HepG2 (cell line): ENCODE results near the gene HRG. TPM values are rescaled to one million over a fixed set of nuclear protein-coding genes. Genes with fewer than 3 reads are reported as not detected.

Experiments used
- CBX1 ChIP-seq: IDR thresholded peaks from one replicate; pipeline ENCODE4 v1.6.1; 2016; ENCODE audit warnings: antibody characterized with exemption, low read depth
- ELF4 ChIP-seq: sonication (generic); formaldehyde crosslinking; IDR thresholded peaks from 2 replicates; pipeline ENCODE4 v1.5.0; 2020; ENCODE audit warnings: missing genetic modification reagents, mild to moderate bottlenecking, moderate library complexity, borderline replicate concordance
- FOXO4 ChIP-seq: sonication (generic); formaldehyde crosslinking; conservative IDR thresholded peaks from 2 replicates; pipeline ENCODE4 v1.8.1; 2023; ENCODE audit warnings: missing genetic modification reagents
- GFI1 ChIP-seq: sonication (generic); formaldehyde crosslinking; IDR thresholded peaks from 2 replicates; pipeline ENCODE4 v1.5.0; 2020; ENCODE audit warnings: missing genetic modification reagents, mild to moderate bottlenecking, borderline replicate concordance
- HIVEP1 ChIP-seq: sonication (generic); formaldehyde crosslinking; IDR thresholded peaks from 2 replicates; pipeline ENCODE4 v1.4.0; 2020; ENCODE audit warnings: mild to moderate bottlenecking, missing genetic modification reagents
- HNF4G ChIP-seq, 2 experiments: sonication (generic) in 1 of 2; formaldehyde crosslinking in 1 of 2; IDR thresholded peaks; 2 replicates each; pipeline versions ENCODE4 v1.4.0 to v1.6.1; 2011 to 2020; ENCODE audit warnings: borderline replicate concordance in 2 of 2, low read depth in 2 of 2, mild to moderate bottlenecking in 2 of 2, low read length in 1 of 2, missing genetic modification reagents in 1 of 2, moderate library complexity in 1 of 2
- ISL2 ChIP-seq: sonication (generic); formaldehyde crosslinking; IDR thresholded peaks from 2 replicates; pipeline ENCODE4 v1.5.0; 2020; ENCODE audit warnings: missing genetic modification reagents
- PHF8 ChIP-seq: sonication (generic); formaldehyde crosslinking; IDR thresholded peaks from 2 replicates; pipeline ENCODE4 v1.5.0; 2020; ENCODE audit warnings: missing genetic modification reagents
- REST ChIP-seq, 2 experiments: IDR thresholded peaks; 2 replicates each; pipeline ENCODE4 v1.6.1; 2011 to 2012; ENCODE audit warnings: low read length in 2 of 2, borderline replicate concordance in 1 of 2, low read depth in 1 of 2, mild to moderate bottlenecking in 1 of 2, moderate library complexity in 1 of 2
- TMF1 ChIP-seq: sonication (generic); formaldehyde crosslinking; IDR thresholded peaks from 2 replicates; pipeline ENCODE4 v1.8.1; 2022; ENCODE audit warnings: low read depth, missing genetic modification reagents
- U2AF1 ChIP-seq: fragments of 200-400 bp; formaldehyde crosslinking; optimal IDR thresholded peaks from 2 replicates; pipeline ENCODE3; 2017; ENCODE audit warnings: mild to moderate bottlenecking, low read depth, low read length
- ZBTB38 ChIP-seq: sonication (generic); formaldehyde crosslinking; IDR thresholded peaks from 2 replicates; pipeline ENCODE4 v1.5.1; 2020; ENCODE audit warnings: mild to moderate bottlenecking, missing genetic modification reagents
- ZFP62 ChIP-seq: sonication (generic); formaldehyde crosslinking; IDR thresholded peaks from 2 replicates; pipeline ENCODE4 v1.4.0; 2020; ENCODE audit warnings: missing genetic modification reagents
- ZFYVE20 ChIP-seq: sonication (generic); formaldehyde crosslinking; IDR thresholded peaks from 2 replicates; pipeline ENCODE4 v1.8.0; 2023; ENCODE audit warnings: low read depth, mild to moderate bottlenecking, moderate library complexity, missing genetic modification reagents, borderline replicate concordance
- ZNF205 ChIP-seq: IDR thresholded peaks from 2 replicates; pipeline ENCODE4 v1.6.1; 2018; ENCODE audit warnings: missing biosample characterization, missing genetic modification reagents
- ZNF281 ChIP-seq: sonication (generic); formaldehyde crosslinking; IDR thresholded peaks from 2 replicates; pipeline ENCODE4 v1.4.0; 2020; ENCODE audit warnings: missing genetic modification reagents, borderline replicate concordance
- ZNF567 ChIP-seq: sonication (generic); formaldehyde crosslinking; IDR thresholded peaks from 2 replicates; pipeline ENCODE4 v1.8.1; 2023; ENCODE audit warnings: mild to moderate bottlenecking, missing genetic modification reagents, borderline replicate concordance
- ZNF788 ChIP-seq: sonication (generic); formaldehyde crosslinking; IDR thresholded peaks from 2 replicates; pipeline ENCODE4 v1.5.0; 2020; ENCODE audit warnings: mild to moderate bottlenecking, missing genetic modification reagents, borderline replicate concordance
- ZNF839 ChIP-seq: sonication (generic); formaldehyde crosslinking; IDR thresholded peaks from 2 replicates; pipeline ENCODE4 v1.4.0; 2020; ENCODE audit warnings: missing genetic modification reagents, mild to moderate bottlenecking, borderline replicate concordance
- polyA plus RNA-seq, 8 experiments: library from polyadenylated mRNA; depleted of rRNA in 3 of 8; stranded (reverse) in 7 of 8; unstranded in 1 of 8; fragments of >200 nt; fragmentation: Illumina TruSeq in 4 of 8; extraction: Trizol in 4 of 8; gene quantifications; 2 replicates each; pipeline versions ENCODE4 v1.2.1 to v1.2.3, GENCODE V29; 2011 to 2016; ENCODE audit warnings: low read depth in 4 of 8, missing spikeins in 1 of 8, mixed read lengths in 1 of 8; ENCODE audit not compliant: insufficient read depth in 1 of 8
- total RNA-seq, 5 experiments: library from RNA; depleted of rRNA; stranded (reverse); fragments of >200 nt; fragmentation: Illumina TruSeq; extraction: Trizol; gene quantifications; 2 replicates each; pipeline ENCODE4 v1.2.3, GENCODE V29; 2016; ENCODE audit warnings: low read depth in 1 of 5

HRG gene
- total and polyA plus RNA-seq, 2 of the 13 experiments (the other 11 are each of a cell fraction or from before 2014, with no cell fraction given), result 0.09 to 0.11 TPM

- TF ChIP-seq ZFYVE20 (CRISPR knock-in tag) (no peak), TMF1 (CRISPR knock-in tag) (peak; percentile 81), CBX1 (peak; percentile 43), ZNF788 (CRISPR knock-in tag) (no peak), ISL2 (peak; percentile 48; the same call in 1 of the 2 replicates), HNF4G (IDR thresholded peaks at IDR 0.05; ENCODE audit: borderline replicate concordance, low read depth, low read length) (no peak), HNF4G (CRISPR knock-in tag; IDR thresholded peaks at IDR 0.05; ENCODE audit: borderline replicate concordance, low read depth) (no peak), ZNF839 (CRISPR knock-in tag) (peak; percentile 9; the same call in 1 of the 2 replicates), ZFP62 (CRISPR knock-in tag) (no peak), U2AF1 (peak; percentile 71), ZBTB38 (CRISPR knock-in tag) (peak; percentile 93), ZNF567 (CRISPR knock-in tag) (no peak; the same call in 1 of the 2 replicates), REST (IDR thresholded peaks at IDR 0.05; ENCODE audit: borderline replicate concordance in 1 of 2, low read depth in 1 of 2, low read length in 2 of 2) (no peak), FOXO4 (CRISPR knock-in tag) (0 out of 2 replicates have a peak, but pooled peaks have one; percentile 18), ZNF281 (CRISPR knock-in tag) (no peak), GFI1 (CRISPR knock-in tag) (no peak), ELF4 (peak; percentile 8; the same call in 1 of the 2 replicates), HIVEP1 (peak; percentile 75; the same call in 1 of the 2 replicates), PHF8 (CRISPR knock-in tag) (no peak), ZNF205 (CRISPR knock-in tag) (0 out of 2 replicates have a peak, but pooled peaks have one; percentile 21)
These were observed 45.4 kb upstream of the HRG start (continued) for GRCh38 chr3:186620213-186621092.
